Stimulated activated CD4-positive, alpha-beta T cell treated with anti-CD3 and anti-CD28 coated beads, TNF-alpha, amount 100 ng/mL, for 48 hours (primary cell): ENCODE results near the gene PPCS.
"Not testable (repeated sequence)": the region's sequence is repeated elsewhere in the genome, so short reads cannot be mapped to it uniquely, and the experiment has no call there.

Experiments
- DNase-seq, 3 donors: peaks; one replicate each; pipeline ENCODE4 v3.0.0-alpha.2; 2020; ENCODE audit warnings: low read depth in 3 of 3

The PPCS gene

GRCh38 chr1:42453386-42453785 is 3.0 kb upstream of the PPCS start:
- DNase-seq, result no peak

- no peak for DNase-seq
Measured at GRCh38 chr1:42454403-42454802, 1.9 kb upstream of the PPCS start.

GRCh38 chr1:42456754-42457089 is 379 bp downstream of the PPCS start:
- peak; percentile 12 to 44 (median 36) for DNase-seq

GRCh38 chr1:42461196-42461595 is 4.9 kb downstream of the PPCS start:
- no peak for DNase-seq

- peak; percentile 89 to 94 (median 90) for DNase-seq
Measured at GRCh38 chr1:42462828-42463763, 6.8 kb downstream of the PPCS start, which contains the start of gene CCDC30. TSS of gene CCDC30 (plus strand) at chr1:42463286. CDS start at chr1:42480552, 17,266 bp downstream.

GRCh38 chr1:42463921-42464320 is 7.6 kb downstream of the PPCS start:
- DNase-seq, result no peak

GRCh38 chr1:42466030-42466429 is 9.7 kb downstream of the PPCS start:
- DNase-seq, result no peak

GRCh38 chr1:42469727-42470126 is 13.4 kb downstream of the PPCS start:
- DNase-seq, result no peak

GRCh38 chr1:42476605-42477004 is 20.3 kb downstream of the PPCS start:
- DNase-seq, result no peak

GRCh38 chr1:42477354-42477753 is 21.0 kb downstream of the PPCS start:
- not testable (repeated sequence) for DNase-seq

GRCh38 chr1:42477775-42478174 is 21.4 kb downstream of the PPCS start:
- no peak for DNase-seq

- no peak for DNase-seq
Measured at GRCh38 chr1:42479621-42480020, 23.3 kb downstream of the PPCS start.

- no peak for DNase-seq
Measured at GRCh38 chr1:42480921-42481320, 24.6 kb downstream of the PPCS start.

- DNase-seq, result no peak
Measured at GRCh38 chr1:42482635-42483153, 26.4 kb downstream of the PPCS start.

- no peak for DNase-seq
Measured at GRCh38 chr1:42484382-42484781, 28.0 kb downstream of the PPCS start.

- no peak for DNase-seq
Measured at GRCh38 chr1:42490237-42490636, 33.9 kb downstream of the PPCS start.

GRCh38 chr1:42502031-42502430 is 45.7 kb downstream of the PPCS start:
- DNase-seq, result not testable (repeated sequence)

GRCh38 chr1:42504535-42505128 is 48.3 kb downstream of the PPCS start:
- DNase-seq, result no peak

GRCh38 chr1:42506576-42506975 is 50.2 kb downstream of the PPCS start:
- DNase-seq, result no peak
